ENCODE results near the gene YARS1.

DNA sequence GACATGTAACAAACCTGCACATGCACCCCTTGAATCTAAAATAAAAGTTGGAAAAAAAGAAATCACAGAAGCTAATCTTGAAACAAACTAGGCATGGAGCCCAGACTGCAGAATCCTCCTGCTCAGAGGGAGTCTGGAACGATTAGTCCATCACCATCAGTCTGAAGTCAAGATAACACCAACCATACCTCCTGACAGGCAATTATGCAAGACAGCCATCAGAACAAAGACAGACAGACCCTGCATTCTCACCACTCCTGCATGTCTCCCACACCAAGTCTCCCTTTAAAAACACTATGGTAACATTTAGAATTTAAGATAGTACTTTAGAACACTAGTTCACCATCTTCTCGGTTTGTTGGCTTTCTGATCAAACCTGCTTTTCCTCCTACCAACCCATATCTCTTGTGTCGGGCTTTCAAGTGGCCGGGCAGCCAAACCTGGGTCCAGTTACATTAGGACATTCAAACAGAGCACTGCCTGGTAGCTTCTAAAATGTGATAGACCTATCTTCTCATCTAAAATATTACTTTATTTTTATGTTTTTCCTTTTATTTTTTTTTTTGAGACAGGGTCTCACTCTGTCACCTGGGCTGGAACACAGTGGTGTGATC, 10.1 kb downstream of the YARS1 start:
- TF ChIP-seq, protein P1, sequence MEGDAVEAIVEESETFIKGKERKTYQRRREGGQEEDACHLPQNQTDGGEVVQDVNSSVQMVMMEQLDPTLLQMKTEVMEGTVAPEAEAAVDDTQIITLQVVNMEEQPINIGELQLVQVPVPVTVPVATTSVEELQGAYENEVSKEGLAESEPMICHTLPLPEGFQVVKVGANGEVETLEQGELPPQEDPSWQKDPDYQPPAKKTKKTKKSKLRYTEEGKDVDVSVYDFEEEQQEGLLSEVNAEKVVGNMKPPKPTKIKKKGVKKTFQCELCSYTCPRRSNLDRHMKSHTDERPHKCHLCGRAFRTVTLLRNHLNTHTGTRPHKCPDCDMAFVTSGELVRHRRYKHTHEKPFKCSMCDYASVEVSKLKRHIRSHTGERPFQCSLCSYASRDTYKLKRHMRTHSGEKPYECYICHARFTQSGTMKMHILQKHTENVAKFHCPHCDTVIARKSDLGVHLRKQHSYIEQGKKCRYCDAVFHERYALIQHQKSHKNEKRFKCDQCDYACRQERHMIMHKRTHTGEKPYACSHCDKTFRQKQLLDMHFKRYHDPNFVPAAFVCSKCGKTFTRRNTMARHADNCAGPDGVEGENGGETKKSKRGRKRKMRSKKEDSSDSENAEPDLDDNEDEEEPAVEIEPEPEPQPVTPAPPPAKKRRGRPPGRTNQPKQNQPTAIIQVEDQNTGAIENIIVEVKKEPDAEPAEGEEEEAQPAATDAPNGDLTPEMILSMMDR (conservative IDR thresholded peaks at IDR 0.05; ENCODE audit: low read depth, low read length), result no peak
- no peak for TF ChIP-seq EZH2 (IDR thresholded peaks at IDR 0.05; ENCODE audit: low read length, unreplicated experiment)
